GM12891 (cell line): ENCODE data around the gene NGDN.

Experiments
- POLR2A ChIP-seq: IDR thresholded peaks from 2 replicates; pipeline ENCODE4 v1.6.1; 2011; ENCODE audit warnings: low read depth, low read length, control low read depth
- TAF1 ChIP-seq: IDR thresholded peaks from 2 replicates; pipeline ENCODE4 v1.6.1; 2011; ENCODE audit warnings: low read depth, low read length, control low read depth

DNA sequence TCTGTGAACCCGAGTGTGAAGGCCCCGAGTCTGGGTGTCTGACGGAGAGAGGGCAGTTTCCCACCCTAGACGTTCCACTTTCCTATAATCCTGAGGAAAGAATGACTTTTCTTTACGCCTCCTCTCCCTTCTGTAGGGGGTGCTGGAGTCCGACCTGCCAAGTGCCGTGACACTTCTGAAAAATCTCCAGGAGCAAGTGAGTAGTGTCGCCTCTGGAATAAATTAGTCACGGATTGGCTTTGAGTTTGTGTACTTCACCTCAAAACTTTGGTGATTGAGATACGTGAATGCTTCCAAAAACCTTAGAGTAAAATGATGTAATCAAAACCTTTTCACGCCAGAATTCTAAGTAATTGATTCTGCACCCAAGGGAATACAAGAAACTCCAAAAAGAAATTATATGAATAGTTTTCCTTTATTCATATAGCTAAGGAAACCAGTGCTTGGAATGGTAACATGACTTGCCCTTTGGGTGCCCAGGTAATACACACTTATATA is 452 bp downstream of the NGDN start:
- TF ChIP-seq POLR2A (no peak), TAF1 (no peak; the same call in 1 of the 2 replicates)
